ENCODE measurements around the gene FNDC3A.
"Not testable (repeated sequence)": the region's sequence is repeated elsewhere in the genome, so short reads cannot be mapped to it uniquely, and the experiment has no call there.

Gene FNDC3A

GRCh38 chr13:49148405-49148804, 172.7 kb downstream of the FNDC3A start:
- no peak for DNase-seq

- not testable (repeated sequence) for DNase-seq
These were observed 182.4 kb downstream of the FNDC3A start for GRCh38 chr13:49157955-49158584.

GRCh38 chr13:49163162-49163561, 187.4 kb downstream of the FNDC3A start:
- not testable (repeated sequence) for DNase-seq

GRCh38 chr13:49164712-49165111, 189.0 kb downstream of the FNDC3A start:
- DNase-seq = no peak

- DNase-seq = no peak
These were observed 190.4 kb downstream of the FNDC3A start for GRCh38 chr13:49165798-49166752.

- DNase-seq = no peak
These were observed 195.6 kb downstream of the FNDC3A start for GRCh38 chr13:49171359-49171758.

GRCh38 chr13:49183672-49184325, 208.1 kb downstream of the FNDC3A start:
- no peak for DNase-seq

GRCh38 chr13:49184621-49185020, 208.9 kb downstream of the FNDC3A start:
- DNase-seq = no peak

GRCh38 chr13:49185264-49185663, 209.6 kb downstream of the FNDC3A start:
- DNase-seq = no peak

GRCh38 chr13:49190901-49191300, 215.2 kb downstream of the FNDC3A start:
- no peak for DNase-seq

- DNase-seq = no peak
These were observed 230.9 kb downstream of the FNDC3A start for GRCh38 chr13:49206641-49207040.

GRCh38 chr13:49208619-49209018, 232.9 kb downstream of the FNDC3A start:
- no peak for DNase-seq

GRCh38 chr13:49210114-49210513, 234.4 kb downstream of the FNDC3A start:
- DNase-seq = no peak

GRCh38 chr13:49210669-49211068, 235.0 kb downstream of the FNDC3A start:
- DNase-seq = no peak

GRCh38 chr13:49213539-49213938, 237.8 kb downstream of the FNDC3A start:
- no peak for DNase-seq

- no peak for DNase-seq
These were observed 238.5 kb downstream of the FNDC3A start for GRCh38 chr13:49213997-49214916.

GRCh38 chr13:49214917-49215376, 239.2 kb downstream of the FNDC3A start:
- peak; percentile 15 for DNase-seq

GRCh38 chr13:49216334-49216733, 240.6 kb downstream of the FNDC3A start:
- DNase-seq = no peak

GRCh38 chr13:49217962-49218492, 242.3 kb downstream of the FNDC3A start:
- no peak for DNase-seq

- DNase-seq = no peak
These were observed 242.9 kb downstream of the FNDC3A start for GRCh38 chr13:49218493-49219051.

- DNase-seq = no peak
These were observed 243.9 kb downstream of the FNDC3A start for GRCh38 chr13:49219647-49220035.

All from activated CD4-positive, alpha-beta T cell treated with anti-CD3 and anti-CD28 coated beads, Interleukin-2, amount 50 U/mL, for 1 hour (primary cell).